NCI-H187 treated with DMSO at 0.1 percent for 48 hours (cell line): ENCODE results near the gene DPP6.

Experiments used
- DNase-seq: peaks from one replicate; lab custom pipeline; 2025; lab: John Stamatoyannopoulos, UW

DPP6 gene

DNA sequence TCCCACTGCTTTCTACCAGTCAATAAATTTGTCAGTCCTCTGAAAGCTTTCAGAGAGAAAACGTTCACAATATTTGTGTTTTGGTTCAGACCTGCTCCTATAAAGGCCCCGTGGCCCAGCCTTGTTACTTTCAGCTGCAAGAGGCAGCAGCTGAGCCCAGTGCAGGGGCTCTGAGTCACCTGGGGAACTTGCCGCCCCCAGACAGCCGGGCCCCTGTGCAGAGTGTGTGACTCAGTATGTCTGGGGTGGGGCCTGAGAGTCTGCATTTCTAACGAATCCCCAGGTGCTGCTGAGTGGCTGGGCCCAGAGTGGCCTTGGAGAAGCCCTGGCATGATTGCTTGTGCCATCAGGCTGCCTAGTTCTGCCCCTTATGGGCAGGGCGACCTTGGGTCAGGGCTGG is 647.2 kb downstream of the DPP6 start:
- DNase-seq: no peak

- DNase-seq: no peak
Measured at GRCh38 chr7:154709840-154710520, 657.8 kb downstream of the DPP6 start.

- DNase-seq: no peak
Measured at GRCh38 chr7:154720016-154720415, 667.8 kb downstream of the DPP6 start.

GRCh38 chr7:154721086-154721485 is 668.9 kb downstream of the DPP6 start:
- no peak for DNase-seq

- no peak for DNase-seq
Measured at GRCh38 chr7:154726368-154726767, 674.2 kb downstream of the DPP6 start.

DNA sequence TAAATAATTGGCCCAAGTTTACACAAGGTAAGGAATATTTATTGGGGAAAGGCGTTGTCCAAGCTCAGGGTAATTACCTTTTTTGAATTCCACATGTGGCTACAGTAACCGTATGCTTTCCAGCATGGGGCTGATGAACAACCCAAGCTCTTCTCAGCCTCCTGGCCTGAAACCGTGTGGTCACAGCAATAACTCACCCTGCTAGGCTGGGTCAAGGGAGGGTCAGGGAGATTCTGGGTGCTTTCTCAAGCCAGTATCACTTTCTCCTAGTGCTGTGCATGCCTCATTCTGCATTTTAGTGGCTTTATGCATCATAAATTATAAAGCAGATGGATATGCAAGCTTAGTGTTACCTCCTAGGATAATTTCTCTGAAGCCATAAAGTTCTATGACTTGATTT is 676.9 kb downstream of the DPP6 start:
- DNase-seq: no peak

DNA sequence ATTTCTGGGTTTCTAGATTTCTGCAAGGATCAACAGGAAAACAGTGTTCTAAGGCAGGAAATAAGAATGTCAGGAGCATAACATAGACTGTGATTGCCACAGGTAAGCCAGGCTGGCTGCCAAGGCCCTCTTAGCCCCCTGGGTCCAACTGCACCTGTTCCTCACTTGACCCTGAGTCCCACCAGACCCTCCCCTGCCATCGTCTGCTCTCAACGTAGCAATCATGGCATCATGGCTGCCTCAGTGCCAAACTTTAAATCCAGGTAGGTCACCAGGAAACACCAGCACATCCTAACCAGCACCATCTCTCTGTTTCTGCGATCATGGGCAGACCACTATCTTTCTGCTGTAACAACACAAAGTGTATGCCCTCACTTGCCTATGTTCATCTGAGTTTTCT is 683.6 kb downstream of the DPP6 start:
- no peak for DNase-seq

DNA sequence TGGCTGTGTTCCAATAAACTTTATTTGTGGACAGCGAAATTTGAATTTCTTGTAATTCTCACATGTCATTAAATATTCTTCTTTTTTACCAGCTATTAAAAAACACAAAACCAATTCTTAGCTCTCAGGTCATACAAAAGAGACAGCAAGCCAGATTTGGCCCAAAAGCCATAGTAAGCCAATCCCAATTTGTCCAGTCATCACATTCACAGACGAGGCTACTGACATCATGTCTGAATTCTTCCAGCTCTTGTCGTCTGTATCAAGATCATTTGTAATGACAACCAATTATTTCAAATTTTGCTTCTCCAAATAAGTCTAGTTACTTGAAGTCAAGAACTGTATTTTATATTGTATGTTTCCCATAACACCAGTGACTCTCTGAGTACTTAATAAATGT is 684.2 kb downstream of the DPP6 start:
- no peak for DNase-seq

DNA sequence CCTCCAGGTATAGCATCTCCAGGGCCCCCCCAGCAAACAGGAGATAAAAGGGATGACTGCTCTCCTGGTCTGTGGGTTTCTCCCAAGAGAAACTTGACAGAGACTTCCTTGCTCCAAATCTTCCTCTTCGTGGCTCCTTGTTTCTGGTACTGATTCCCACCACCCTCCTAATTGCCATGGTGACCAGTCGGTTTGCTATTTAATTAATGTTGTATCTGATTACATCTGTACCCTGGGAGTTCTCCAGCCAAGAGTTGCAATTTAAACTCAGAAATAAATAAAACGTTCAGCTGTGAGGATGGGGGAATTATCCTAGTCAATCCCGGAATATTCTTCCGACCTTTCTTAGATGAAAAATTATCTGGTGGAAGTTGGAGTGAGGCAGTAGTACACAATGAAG is 686.0 kb downstream of the DPP6 start:
- DNase-seq: no peak

DNA sequence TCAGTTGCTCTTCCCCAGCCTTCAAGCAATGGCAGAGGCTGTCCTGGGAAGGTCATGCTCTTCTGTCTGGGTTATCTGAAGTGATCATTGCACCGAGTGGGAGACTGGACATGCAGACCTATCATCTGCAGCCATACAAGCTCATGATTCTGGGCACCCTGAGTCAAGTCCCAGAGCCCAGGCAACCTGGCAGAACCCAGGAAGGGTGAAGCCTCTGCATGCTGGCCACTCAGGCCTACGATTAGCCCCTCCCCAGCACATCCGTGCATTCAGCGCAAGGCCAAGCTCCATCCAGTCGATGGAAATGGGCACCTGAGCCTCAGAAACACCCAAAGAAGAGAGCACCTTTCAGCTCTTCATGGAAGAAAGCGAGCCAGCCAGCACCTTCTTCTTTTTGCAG is 688.9 kb downstream of the DPP6 start:
- no peak for DNase-seq

- no peak for DNase-seq
Measured at GRCh38 chr7:154743206-154743605, 691.0 kb downstream of the DPP6 start.

- DNase-seq: no peak
Measured at GRCh38 chr7:154744256-154744860, 692.2 kb downstream of the DPP6 start.

- DNase-seq: no peak
Measured at GRCh38 chr7:154744861-154745258, 692.7 kb downstream of the DPP6 start.

GRCh38 chr7:154746571-154747360 is 694.6 kb downstream of the DPP6 start:
- DNase-seq: no peak

- no peak for DNase-seq
Measured at GRCh38 chr7:154748089-154748786, 696.0 kb downstream of the DPP6 start.

GRCh38 chr7:154750353-154750801 is 698.2 kb downstream of the DPP6 start:
- DNase-seq: no peak

DNA sequence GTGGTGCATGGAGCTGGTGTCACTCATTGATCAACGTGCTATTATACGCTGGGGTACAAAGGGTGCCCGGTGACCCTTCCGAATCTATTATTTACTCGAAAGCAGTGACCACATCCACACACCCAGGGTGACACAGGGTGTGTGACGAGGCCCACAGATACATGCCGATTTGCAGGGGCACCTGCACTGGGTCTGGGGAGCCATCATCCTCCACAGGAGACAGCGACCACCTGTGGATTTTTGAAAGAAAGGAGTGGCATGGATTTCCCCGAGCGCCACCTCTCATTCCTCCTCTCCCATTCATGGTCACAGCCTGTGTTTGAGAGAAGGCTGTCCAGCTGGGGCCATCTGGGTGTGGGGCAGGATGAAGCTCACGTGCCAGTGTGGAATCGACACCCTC is 701.0 kb downstream of the DPP6 start:
- no peak for DNase-seq

GRCh38 chr7:154757756-154758155 is 705.6 kb downstream of the DPP6 start:
- DNase-seq: no peak

DNA sequence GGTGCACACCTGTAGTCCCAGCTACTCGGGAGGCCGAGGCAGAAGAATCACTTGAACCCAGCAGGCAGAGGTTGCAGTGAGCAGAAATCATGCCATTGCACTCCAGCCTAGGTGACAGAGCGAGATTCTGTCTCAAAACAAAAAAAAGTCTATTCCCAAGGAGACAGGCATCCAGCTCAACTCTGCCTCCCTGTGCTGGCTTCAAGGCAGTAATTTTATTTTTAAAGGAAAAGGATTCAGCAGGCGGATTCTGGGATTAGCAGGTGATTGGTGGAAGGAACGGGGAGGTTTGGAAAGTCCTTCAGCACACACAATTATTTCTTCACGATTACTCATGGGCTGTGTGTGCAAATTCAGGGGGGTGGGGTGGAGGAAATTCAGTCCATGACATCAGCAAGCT is 707.8 kb downstream of the DPP6 start:
- no peak for DNase-seq

DNA sequence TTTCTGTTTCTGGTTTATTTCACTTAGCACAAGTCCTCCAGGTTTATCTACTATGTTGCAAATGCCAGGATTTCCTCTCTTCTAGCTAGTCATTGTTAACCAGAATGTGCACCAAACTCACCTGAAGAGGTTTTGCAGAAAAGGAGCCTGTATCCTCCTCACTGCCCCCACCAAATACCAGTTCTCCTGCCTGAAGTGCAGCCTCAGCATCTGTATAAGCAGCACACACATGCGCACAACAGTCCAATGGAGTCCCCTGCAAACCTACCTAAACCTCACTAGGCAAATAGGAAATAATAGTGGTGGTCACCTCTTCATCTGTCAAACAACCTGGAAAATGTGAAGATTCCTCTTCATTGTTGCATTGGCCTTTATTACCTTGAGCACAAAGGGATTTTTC is 712.9 kb downstream of the DPP6 start:
- DNase-seq: no peak

DNA sequence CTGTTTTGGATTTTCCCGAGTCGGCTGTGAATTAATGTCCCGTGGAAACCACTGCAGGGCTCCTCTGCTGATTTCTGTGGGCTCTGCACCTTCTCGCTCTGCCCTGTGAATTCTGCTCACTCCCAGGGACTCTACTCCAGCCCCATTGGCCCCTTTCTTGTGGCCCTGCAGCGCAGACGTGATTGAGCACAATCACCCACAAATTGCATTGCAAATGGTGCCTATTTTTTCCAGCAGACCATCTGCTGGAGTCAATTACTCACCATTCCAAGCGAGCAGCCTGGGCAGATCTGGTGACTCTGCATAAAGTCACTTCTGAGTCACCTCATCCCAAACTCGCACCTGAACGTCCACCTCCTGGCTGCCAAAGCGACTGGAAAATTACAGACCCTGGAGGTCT is 714.9 kb downstream of the DPP6 start:
- DNase-seq: no peak

GRCh38 chr7:154767821-154768415 is 715.7 kb downstream of the DPP6 start:
- no peak for DNase-seq
